ENCODE results near the gene KCTD15.

KCTD15 gene

DNA sequence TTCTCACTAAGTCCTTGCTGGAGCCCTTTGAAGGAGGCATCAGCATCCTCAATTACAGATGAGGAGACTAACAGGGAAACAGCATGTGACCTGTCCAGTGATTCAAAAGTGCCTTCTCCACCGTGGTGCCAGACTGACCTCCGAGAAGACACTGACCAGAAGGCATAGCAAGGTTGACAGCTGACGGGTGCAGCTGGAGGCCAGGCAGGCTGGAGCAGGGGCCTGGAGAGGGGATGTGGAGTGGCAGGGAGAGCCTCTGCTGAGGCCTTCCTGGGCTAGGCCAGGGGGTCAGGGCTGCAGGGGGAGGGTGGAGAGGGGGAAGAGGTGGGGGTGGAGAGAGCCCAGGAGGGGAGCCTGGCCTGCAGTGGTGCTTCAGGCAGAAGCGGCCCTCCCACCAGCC is 66.3 kb downstream of the KCTD15 start:
- no peak for DNase-seq

DNA sequence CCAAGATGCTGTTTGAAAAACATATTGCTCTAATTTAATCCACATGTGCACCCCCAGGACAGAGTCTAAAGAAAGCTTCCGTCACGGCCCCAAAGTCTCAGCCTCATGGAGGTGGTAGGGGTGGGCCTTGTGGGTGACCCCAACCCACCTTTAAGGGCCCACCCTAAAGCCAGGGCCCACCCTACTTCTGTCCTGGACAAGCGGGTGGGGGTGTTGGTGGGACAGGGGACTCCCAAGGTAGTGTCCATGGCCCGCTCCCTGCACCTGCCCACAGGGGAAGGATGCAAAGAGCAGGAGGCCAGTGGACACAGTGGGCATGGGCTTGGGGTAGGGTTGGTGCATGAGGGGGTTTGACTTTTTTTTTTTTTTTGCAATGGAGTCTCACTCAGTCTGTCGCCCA is 66.8 kb downstream of the KCTD15 start:
- no peak for DNase-seq

- DNase-seq, result no peak
These were observed 67.7 kb downstream of the KCTD15 start for GRCh38 chr19:33864311-33864850.

- no peak for DNase-seq
These were observed 68.6 kb downstream of the KCTD15 start for GRCh38 chr19:33865306-33865705.
